OCI-LY7 (cell line): ENCODE data around the gene CLEC4F. TPM values are rescaled to one million over a fixed set of nuclear protein-coding genes. Genes with fewer than 3 reads are reported as not detected.

Experiments
- BruUV-seq: library from RNA; stranded (reverse); fragments of 400-500 nt; replicated peaks from 2 replicates; lab custom pipeline; 2021; lab: Mats Ljungman, UMichigan
- CTCF ChIA-PET: fragments of 300-600 bp; sonication (Branson Sonifier 250); formaldehyde crosslinking; loops from one replicate; lab custom pipeline; 2022; ENCODE audit warnings: antibody characterized with exemption; ENCODE audit not compliant: unreplicated experiment; lab: Charles Lee
- POLR2A ChIA-PET: fragments of 300-600 bp; sonication (Branson Sonifier 250); formaldehyde crosslinking; loops from one replicate; lab custom pipeline; 2022; ENCODE audit warnings: antibody characterized with exemption; lab: Charles Lee
- DNase-seq: peaks from one replicate; pipeline ENCODE4 v3.0.0-alpha.2; 2015; ENCODE audit warnings: low spot score
- H2AFZ ChIP-seq: fragments of 200-600 bp; sonication (generic), shearing (Covaris generic); 2 replicates; pipeline ENCODE4 v1.6.1; 2014; ENCODE audit warnings: mild to moderate bottlenecking, antibody characterized with exemption, low read length, moderate library complexity
- H3K27ac ChIP-seq: fragments of 200-600 bp; sonication (generic); 2 replicates; pipeline ENCODE4 v1.5.1; 2014; ENCODE audit warnings: mixed run types, low read depth, mild to moderate bottlenecking, moderate library complexity, low read length, inconsistent platforms; ENCODE audit not compliant: poor library complexity, severe bottlenecking
- H3K36me3 ChIP-seq: fragments of 200-600 bp; sonication (generic); 2 replicates; pipeline ENCODE4 v1.6.1; 2014; ENCODE audit warnings: mild to moderate bottlenecking, antibody characterized with exemption, low read length, moderate library complexity, mixed read lengths; ENCODE audit not compliant: insufficient read depth
- H3K4me1 ChIP-seq: fragments of 200-600 bp; sonication (generic); 2 replicates; pipeline ENCODE4 v1.5.1; 2014; ENCODE audit warnings: mild to moderate bottlenecking, low read length; ENCODE audit not compliant: insufficient read depth, poor library complexity, severe bottlenecking
- H3K4me2 ChIP-seq: fragments of 200-600 bp; sonication (generic); 2 replicates; pipeline ENCODE4 v1.6.1; 2014; ENCODE audit warnings: mild to moderate bottlenecking, low read length
- H3K4me3 ChIP-seq: fragments of 200-600 bp; sonication (generic); 2 replicates; pipeline ENCODE4 v1.5.1; 2014; ENCODE audit warnings: mild to moderate bottlenecking, low read depth, low read length; ENCODE audit not compliant: poor library complexity, severe bottlenecking
- H3K79me2 ChIP-seq: fragments of 200-600 bp; sonication (generic); 2 replicates; pipeline ENCODE4 v1.6.1; 2016; ENCODE audit warnings: low read depth, mild to moderate bottlenecking, low read length, moderate library complexity, mixed read lengths; ENCODE audit not compliant: insufficient read depth
- H3K9me2 ChIP-seq: fragments of 200-600 bp; sonication (generic); 2 replicates; pipeline ENCODE4 v1.6.1; 2016; ENCODE audit warnings: mild to moderate bottlenecking, low read length, mixed read lengths; ENCODE audit not compliant: insufficient read depth
- H3K9me3 ChIP-seq: fragments of 200-600 bp; sonication (generic); 2 replicates; pipeline ENCODE4 v1.6.1; 2014; ENCODE audit warnings: mild to moderate bottlenecking, mixed run types, low read length, mixed read lengths
- H4K20me1 ChIP-seq: fragments of 200-600 bp; sonication (generic); 2 replicates; pipeline ENCODE4 v1.6.1; 2014; ENCODE audit warnings: mild to moderate bottlenecking, antibody characterized with exemption, low read length, moderate library complexity, mixed read lengths; ENCODE audit not compliant: insufficient read depth
- CTCF ChIP-seq: fragments of 200-600 bp; sonication (generic); conservative IDR thresholded peaks from 2 replicates; pipeline ENCODE4 v1.5.1; 2014; ENCODE audit warnings: mild to moderate bottlenecking, antibody characterized with exemption, low read length, moderate library complexity, mixed read lengths
- EZH2phosphoT487 ChIP-seq: fragments of 200-600 bp; sonication (generic); IDR thresholded peaks from 2 replicates; pipeline ENCODE4 v1.6.1; 2018; ENCODE audit warnings: low read depth, borderline replicate concordance, mild to moderate bottlenecking, mixed run types, antibody characterized with exemption, low read length, moderate library complexity, mixed read lengths
- intact Hi-C: fragments of 100-400 bp; cut with micrococcal nuclease; formaldehyde crosslinking; loops from one replicate; pipeline ENCODE4 v1.10.0; 2022; ENCODE audit not compliant: unreplicated experiment
- total RNA-seq, 2 experiments: library from RNA; depleted of rRNA in 1 of 2; stranded (reverse); fragments of >200 nt in 1 of 2; shearing (Covaris generic) in 1 of 2; gene quantifications; 2 replicates each; pipeline ENCODE4 v1.2.3, GENCODE V29; 2014 to 2022

Gene CLEC4F
- total RNA-seq, 2 experiments from 2014 or later, result not detected

DNA sequence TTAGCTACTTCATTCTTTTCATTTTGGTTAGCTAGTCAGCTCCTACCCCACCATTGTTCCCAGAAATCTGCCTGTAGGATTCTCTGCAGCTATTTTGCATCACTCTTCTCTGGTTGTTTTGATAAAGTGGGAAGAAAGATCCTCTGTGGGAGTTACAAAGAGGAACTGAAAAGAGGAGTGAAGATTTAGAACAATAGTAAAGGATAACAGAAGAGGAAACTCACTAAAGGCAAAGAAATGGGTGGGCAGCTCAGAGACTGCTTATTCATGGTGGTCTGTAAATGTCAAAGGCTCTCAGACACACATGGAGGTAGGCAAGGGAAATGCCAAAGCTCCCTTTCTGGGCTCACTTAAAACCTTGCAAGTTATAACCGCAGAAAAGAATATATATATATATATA, 32.4 kb upstream of the CLEC4F start:
- Histone ChIP-seq H3K36me3 (no peaks in the 10 kb centered on the region), H3K4me3 (no peak overlapping the region), H3K9me2 (no peaks in the 10 kb centered on the region), H2AFZ (no peak overlapping the region), H3K4me1 (no peaks in the 10 kb centered on the region), H3K79me2 (no peaks in the 10 kb centered on the region), H4K20me1 (no peaks in the 10 kb centered on the region), H3K4me2 (no peak overlapping the region), H3K9me3 (no peaks in the 10 kb centered on the region), H3K27ac (no peak overlapping the region)
- intact Hi-C loops, result no loop called here
- BruUV-seq, result no TSS peak
- POLR2A ChIA-PET, result no interaction called here
- DNase-seq, result no peak
- CTCF ChIA-PET, result no interaction called here
- TF ChIP-seq EZH2phosphoT487 (no peak), CTCF (no peak)

GRCh38 chr2:70851704-70852103, 31.3 kb upstream of the CLEC4F start:
- Histone ChIP-seq H3K9me2 (no peaks in the 10 kb centered on the region), H2AFZ (no peak overlapping the region), H3K4me2 (no peak overlapping the region), H3K36me3 (no peaks in the 10 kb centered on the region), H3K4me3 (no peak overlapping the region), H3K9me3 (no peaks in the 10 kb centered on the region), H3K27ac (no peak overlapping the region), H4K20me1 (no peaks in the 10 kb centered on the region), H3K79me2 (no peaks in the 10 kb centered on the region), H3K4me1 (no peaks in the 10 kb centered on the region)
- DNase-seq, result no peak
- TF ChIP-seq CTCF, result no peak
- no peak for TF ChIP-seq EZH2phosphoT487
- intact Hi-C loops, result no loop called here
- CTCF ChIA-PET, result no interaction called here
- BruUV-seq, result no TSS peak
- POLR2A ChIA-PET, result no interaction called here

DNA sequence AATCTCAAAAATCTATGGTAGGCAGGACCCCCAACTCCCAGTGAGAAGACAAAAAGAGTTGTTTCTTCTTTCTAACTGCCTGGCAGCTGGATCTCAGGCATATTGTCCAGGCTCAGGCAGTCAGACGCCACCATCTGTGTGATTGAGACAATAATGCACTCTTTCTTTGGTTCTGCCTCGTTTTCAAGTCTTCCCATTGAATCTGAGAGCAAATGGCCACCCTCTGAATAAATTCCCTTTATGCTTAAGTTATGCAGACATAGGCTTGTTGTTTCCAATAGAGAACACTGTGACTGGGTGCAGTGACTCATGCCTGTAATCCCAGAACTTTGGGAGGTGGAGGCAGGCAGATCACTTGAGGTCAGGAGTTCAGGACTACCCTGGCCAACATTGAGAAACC, 30.5 kb upstream of the CLEC4F start:
- Histone ChIP-seq H2AFZ (no peak overlapping the region), H3K79me2 (no peaks in the 10 kb centered on the region), H3K9me3 (no peaks in the 10 kb centered on the region), H3K9me2 (no peaks in the 10 kb centered on the region), H3K36me3 (no peaks in the 10 kb centered on the region), H3K27ac (no peak overlapping the region), H3K4me2 (no peak overlapping the region), H4K20me1 (no peaks in the 10 kb centered on the region), H3K4me3 (no peak overlapping the region), H3K4me1 (no peaks in the 10 kb centered on the region)
- no peak for DNase-seq
- no peak for TF ChIP-seq EZH2phosphoT487
- no peak for TF ChIP-seq CTCF
- intact Hi-C loops, result no loop called here
- ChIA-PET POLR2A (no interaction called here), CTCF (no interaction called here)
- no TSS peak for BruUV-seq
